ENCODE results near the gene SRGAP3.

DNA sequence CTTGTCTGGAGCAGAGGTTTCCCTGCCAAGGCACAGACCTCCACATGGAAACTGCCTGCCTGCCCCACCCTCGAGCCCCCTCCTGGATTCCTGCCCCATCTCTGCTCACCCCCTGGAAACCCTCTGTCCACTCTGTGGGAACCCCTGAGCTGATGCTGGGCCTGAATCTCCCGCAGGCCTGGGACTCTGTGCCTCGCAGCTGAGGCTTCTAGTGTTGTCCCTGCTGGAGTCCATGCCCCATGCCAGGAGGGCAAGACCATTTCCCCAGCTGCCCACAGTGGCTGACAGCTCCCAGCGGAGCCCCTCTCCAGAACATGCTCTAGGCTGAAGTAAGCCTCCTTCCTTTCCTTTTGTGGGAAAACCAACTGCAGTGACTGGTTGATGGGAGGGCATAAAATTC is 46.9 kb downstream of the SRGAP3 start:
- no peak for TF ChIP-seq EZH2 (IDR thresholded peaks at IDR 0.05; ENCODE audit: insufficient read depth, poor library complexity, severe bottlenecking)
- TF ChIP-seq EZH2phosphoT487 (IDR thresholded peaks at IDR 0.05; ENCODE audit: insufficient read depth, low read depth) = no peak
